HG03135 (cell line): ENCODE data around the gene CD200R1L.
"Not testable (repeated sequence)": the region's sequence is repeated elsewhere in the genome, so short reads cannot be mapped to it uniquely, and the experiment has no call there.

Experiments used
- ATAC-seq: cut with Tn5 transposase; IDR thresholded peaks from one replicate; pipeline ENCODE4 v1.9.1; 2021; ENCODE audit warnings: mild to moderate bottlenecking, moderate library complexity; ENCODE audit not compliant: unreplicated experiment

The CD200R1L gene

GRCh38 chr3:112846764-112847163, at the start of gene CD200R1L:
Gene CD200R1L (minus strand): TSS chr3:112846864. CDS start chr3:112829367, 17,497 bp downstream.
- no peak for ATAC-seq

GRCh38 chr3:112894258-112894657, 47.6 kb upstream of the CD200R1L start:
- no peak for ATAC-seq

- ATAC-seq = no peak
Observed at GRCh38 chr3:112889357-112889756, 42.7 kb upstream of the CD200R1L start.

GRCh38 chr3:112888381-112889085, 41.9 kb upstream of the CD200R1L start:
- no peak for ATAC-seq

- no peak for ATAC-seq
Observed at GRCh38 chr3:112884678-112885290, 38.1 kb upstream of the CD200R1L start.

- ATAC-seq = no peak
Observed at GRCh38 chr3:112881891-112882290, 35.2 kb upstream of the CD200R1L start.

- no peak for ATAC-seq
Observed at GRCh38 chr3:112875561-112875960, 28.9 kb upstream of the CD200R1L start.

- no peak for ATAC-seq
Observed at GRCh38 chr3:112874725-112875124, 28.1 kb upstream of the CD200R1L start.

- peak; percentile 74 for ATAC-seq
Observed at GRCh38 chr3:112873632-112874031, 27.0 kb upstream of the CD200R1L start.

GRCh38 chr3:112871735-112872134, 25.1 kb upstream of the CD200R1L start:
- ATAC-seq = no peak

GRCh38 chr3:112865757-112866156, 19.1 kb upstream of the CD200R1L start:
- ATAC-seq = no peak

- ATAC-seq = no peak
Observed at GRCh38 chr3:112860898-112861297, 14.2 kb upstream of the CD200R1L start.

GRCh38 chr3:112858410-112859069, 11.9 kb upstream of the CD200R1L start:
- no peak for ATAC-seq

GRCh38 chr3:112857526-112857925, 10.9 kb upstream of the CD200R1L start:
- no peak for ATAC-seq

GRCh38 chr3:112856537-112856936, 9.9 kb upstream of the CD200R1L start:
- ATAC-seq = no peak

GRCh38 chr3:112855883-112856282, 9.2 kb upstream of the CD200R1L start:
- ATAC-seq = no peak

- not testable (repeated sequence) for ATAC-seq
Observed at GRCh38 chr3:112855074-112855473, 8.4 kb upstream of the CD200R1L start.

- ATAC-seq = no peak
Observed at GRCh38 chr3:112848196-112848595, 1.5 kb upstream of the CD200R1L start.

GRCh38 chr3:112847692-112848091, 1.0 kb upstream of the CD200R1L start:
- ATAC-seq = peak; percentile 70

- ATAC-seq = no peak
Observed at GRCh38 chr3:112845772-112846171, 892 bp downstream of the CD200R1L start.

- ATAC-seq = no peak
Observed at GRCh38 chr3:112829046-112829445, 17.6 kb downstream of the CD200R1L start.
